Measurements from ENCODE around the gene NAP1L5.

Gene NAP1L5

GRCh38 chr4:88681209-88681608, 16.4 kb downstream of the NAP1L5 start:
- no peak overlapping the region for H3K4me3 ChIP-seq (ENCODE audit: low read depth, low read length)
- no peak for DNase-seq (ENCODE audit: low read depth, low spot score)
- in situ Hi-C loops (cut with HindIII; ENCODE audit: low sequenced_read_pairs), result no loop called here
- TF ChIP-seq, protein P1, sequence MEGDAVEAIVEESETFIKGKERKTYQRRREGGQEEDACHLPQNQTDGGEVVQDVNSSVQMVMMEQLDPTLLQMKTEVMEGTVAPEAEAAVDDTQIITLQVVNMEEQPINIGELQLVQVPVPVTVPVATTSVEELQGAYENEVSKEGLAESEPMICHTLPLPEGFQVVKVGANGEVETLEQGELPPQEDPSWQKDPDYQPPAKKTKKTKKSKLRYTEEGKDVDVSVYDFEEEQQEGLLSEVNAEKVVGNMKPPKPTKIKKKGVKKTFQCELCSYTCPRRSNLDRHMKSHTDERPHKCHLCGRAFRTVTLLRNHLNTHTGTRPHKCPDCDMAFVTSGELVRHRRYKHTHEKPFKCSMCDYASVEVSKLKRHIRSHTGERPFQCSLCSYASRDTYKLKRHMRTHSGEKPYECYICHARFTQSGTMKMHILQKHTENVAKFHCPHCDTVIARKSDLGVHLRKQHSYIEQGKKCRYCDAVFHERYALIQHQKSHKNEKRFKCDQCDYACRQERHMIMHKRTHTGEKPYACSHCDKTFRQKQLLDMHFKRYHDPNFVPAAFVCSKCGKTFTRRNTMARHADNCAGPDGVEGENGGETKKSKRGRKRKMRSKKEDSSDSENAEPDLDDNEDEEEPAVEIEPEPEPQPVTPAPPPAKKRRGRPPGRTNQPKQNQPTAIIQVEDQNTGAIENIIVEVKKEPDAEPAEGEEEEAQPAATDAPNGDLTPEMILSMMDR (IDR thresholded peaks at IDR 0.05; ENCODE audit: low read depth, low read length), result no peak

DNA sequence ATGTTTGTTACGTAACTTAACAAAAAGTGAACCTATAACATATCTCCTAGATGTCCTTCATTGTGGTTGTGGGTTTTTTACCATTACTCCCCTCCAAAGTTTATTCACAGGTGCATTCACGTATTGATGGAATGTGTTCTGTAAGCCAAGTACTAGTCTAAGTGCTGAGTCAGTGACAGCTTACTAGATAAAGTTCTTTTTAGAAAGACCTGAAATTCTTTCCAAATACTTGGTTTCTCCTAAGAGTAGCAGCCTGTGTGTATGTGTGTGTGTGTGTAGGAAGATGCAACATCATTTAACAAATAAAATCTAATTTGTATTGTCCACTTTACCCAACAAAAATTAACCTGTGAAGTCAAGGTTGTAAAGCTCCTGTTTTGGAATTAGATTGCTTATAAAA, 22.1 kb downstream of the NAP1L5 start:
- no peak overlapping the region for H3K4me3 ChIP-seq (ENCODE audit: low read depth, low read length)
- TF ChIP-seq, protein P1 (IDR thresholded peaks at IDR 0.05; ENCODE audit: low read depth, low read length), result no peak
- in situ Hi-C loops (cut with HindIII; ENCODE audit: low sequenced_read_pairs), result no loop called here
- no peak for DNase-seq (ENCODE audit: low read depth, low spot score)

DNA sequence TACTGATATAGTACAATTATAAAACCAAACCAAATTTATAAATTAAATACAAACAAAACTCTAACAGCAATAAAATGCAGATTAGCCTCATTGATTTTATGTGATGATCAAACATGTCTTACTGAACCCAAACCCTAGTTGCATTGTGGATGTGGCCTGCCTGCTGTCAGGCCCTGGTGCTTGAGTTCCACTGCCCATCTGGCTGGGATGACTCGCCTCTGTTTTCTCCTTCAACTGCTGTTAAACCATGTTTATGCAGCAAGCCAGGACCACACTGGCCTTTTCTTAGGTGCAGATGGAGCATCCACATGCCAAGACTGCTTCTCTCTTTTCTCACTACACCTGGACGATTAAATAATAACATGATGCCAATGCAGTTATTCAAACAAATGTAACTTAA, 22.6 kb downstream of the NAP1L5 start:
- in situ Hi-C loops (cut with HindIII; ENCODE audit: low sequenced_read_pairs), result no loop called here
- no peak overlapping the region for H3K4me3 ChIP-seq (ENCODE audit: low read depth, low read length)
- DNase-seq (ENCODE audit: low read depth, low spot score), result peak; percentile 62
- TF ChIP-seq, protein P1 (IDR thresholded peaks at IDR 0.05; ENCODE audit: low read depth, low read length), result no peak

- no peak overlapping the region for H3K4me3 ChIP-seq (ENCODE audit: low read depth, low read length)
- in situ Hi-C loops (cut with HindIII; ENCODE audit: low sequenced_read_pairs), result no loop called here
- DNase-seq (ENCODE audit: low read depth, low spot score), result peak; percentile 51
- TF ChIP-seq, protein P1 (IDR thresholded peaks at IDR 0.05; ENCODE audit: low read depth, low read length), result no peak
Measured at GRCh38 chr4:88674565-88674964, 23.1 kb downstream of the NAP1L5 start.

DNA sequence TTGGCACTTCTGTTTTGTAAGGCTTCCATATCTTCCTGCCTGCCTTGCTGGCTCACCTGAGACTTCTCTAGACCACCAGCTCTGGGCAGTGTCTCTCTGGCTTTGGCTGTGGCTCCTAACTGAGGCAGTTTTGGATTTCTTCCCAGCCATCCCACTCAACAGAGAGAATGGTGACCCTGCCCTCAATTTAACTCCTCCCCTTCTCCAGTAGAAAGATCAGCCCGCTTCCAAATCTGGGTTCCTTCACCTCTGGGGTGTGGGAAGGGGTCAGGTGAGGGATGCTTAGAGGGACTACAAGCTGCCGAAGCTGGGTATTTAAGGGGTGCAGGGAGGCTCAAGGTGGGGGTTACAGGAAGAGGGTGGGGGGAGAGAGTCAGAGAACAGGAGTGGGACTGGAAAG, 23.7 kb downstream of the NAP1L5 start:
- no peak overlapping the region for H3K4me3 ChIP-seq (ENCODE audit: low read depth, low read length)
- in situ Hi-C loops (cut with HindIII; ENCODE audit: low sequenced_read_pairs), result no loop called here
- TF ChIP-seq, protein P1 (IDR thresholded peaks at IDR 0.05; ENCODE audit: low read depth, low read length), result no peak
- DNase-seq (ENCODE audit: low read depth, low spot score), result no peak

GRCh38 chr4:88672987-88673386, 24.6 kb downstream of the NAP1L5 start:
- in situ Hi-C loops (cut with HindIII; ENCODE audit: low sequenced_read_pairs), result no loop called here
- peak; percentile 56 for DNase-seq (ENCODE audit: low read depth, low spot score)
- TF ChIP-seq, protein P1 (IDR thresholded peaks at IDR 0.05; ENCODE audit: low read depth, low read length), result peak; percentile 83
- no peak overlapping the region for H3K4me3 ChIP-seq (ENCODE audit: low read depth, low read length)

DNA sequence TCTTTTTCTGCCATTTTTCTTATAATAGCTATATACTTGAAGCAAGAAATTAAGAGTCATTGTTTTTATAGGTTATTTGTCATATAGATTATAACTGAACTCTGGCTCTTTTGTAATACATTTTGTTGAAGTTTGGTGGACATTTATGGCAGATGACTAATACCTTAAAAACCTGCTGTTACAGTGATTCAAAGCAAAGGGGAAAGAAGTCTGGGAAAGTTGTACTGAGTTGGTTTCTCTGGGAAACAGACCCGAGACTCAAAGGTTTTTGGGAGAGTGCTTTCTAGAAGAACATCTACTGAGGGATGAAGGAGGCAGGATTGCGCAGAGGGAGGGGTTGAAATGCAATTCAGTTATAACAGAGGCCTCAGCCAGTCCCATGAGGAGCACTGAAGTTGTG, 35.9 kb downstream of the NAP1L5 start:
- TF ChIP-seq, protein P1 (IDR thresholded peaks at IDR 0.05; ENCODE audit: low read depth, low read length), result no peak
- DNase-seq (ENCODE audit: low read depth, low spot score), result peak; percentile 86

More for the DNA sequence above, 35.9 kb downstream of the NAP1L5 start:
- H3K4me3 ChIP-seq (ENCODE audit: low read depth, low read length), result no peak overlapping the region
- in situ Hi-C loops (cut with HindIII; ENCODE audit: low sequenced_read_pairs), result no loop called here
